DND-41 (cell line): ENCODE measurements around the gene NME4.

Source experiments
- ATAC-seq: fragments of 200-7000 bp; cut with Tn5 transposase; 3 replicates; pipeline ENCODE4 v1.9.1; 2021; ENCODE audit warnings: low read depth; ENCODE audit not compliant: insufficient read depth
- DNase-seq: peaks from one replicate; pipeline ENCODE4 v3.0.0-alpha.2; 2020
- H2AFZ ChIP-seq: 2 replicates; pipeline ENCODE4 v1.6.0; 2012; ENCODE audit warnings: low read depth, low read length
- H3K27ac ChIP-seq: 2 replicates; pipeline ENCODE4 v1.5.1; 2012; ENCODE audit warnings: low read length, inconsistent platforms
- H3K27me3 ChIP-seq: fragments of 200-600 bp; sonication (generic); 2 replicates; pipeline ENCODE4 v1.6.0; 2012; ENCODE audit warnings: low read length, mild to moderate bottlenecking, inconsistent platforms; ENCODE audit not compliant: insufficient read depth, poor library complexity
- H3K36me3 ChIP-seq: 2 replicates; pipeline ENCODE4 v1.5.1; 2012; ENCODE audit warnings: low read length, inconsistent platforms; ENCODE audit not compliant: insufficient read depth
- H3K4me1 ChIP-seq: 2 replicates; pipeline ENCODE4 v1.5.1; 2012; ENCODE audit warnings: mild to moderate bottlenecking, low read length; ENCODE audit not compliant: insufficient read depth
- H3K4me2 ChIP-seq: 2 replicates; pipeline ENCODE4 v1.6.0; 2012; ENCODE audit warnings: mild to moderate bottlenecking, moderate library complexity, low read length, inconsistent platforms; ENCODE audit not compliant: insufficient read depth
- H3K4me3 ChIP-seq, 2 experiments: fragments of 200-600 bp in 1 of 2; shearing (Covaris generic) in 1 of 2; 2 replicates each; pipeline ENCODE4 v1.5.1; 2012 to 2016; ENCODE audit warnings: inconsistent platforms in 2 of 2, low read length in 2 of 2, mild to moderate bottlenecking in 2 of 2, low read depth in 1 of 2, moderate library complexity in 1 of 2
- H3K79me2 ChIP-seq: 2 replicates; pipeline ENCODE4 v1.6.0; 2012; ENCODE audit warnings: low read length, inconsistent platforms; ENCODE audit not compliant: insufficient read depth
- H3K9ac ChIP-seq: 2 replicates; pipeline ENCODE4 v1.6.0; 2012; ENCODE audit warnings: low read depth, mild to moderate bottlenecking, inconsistent platforms, low read length, moderate library complexity
- H3K9me3 ChIP-seq: 2 replicates; pipeline ENCODE4 v1.5.1; 2012; ENCODE audit warnings: low read length, moderate library complexity, mild to moderate bottlenecking, inconsistent platforms; ENCODE audit not compliant: insufficient read depth, severe bottlenecking
- H4K20me1 ChIP-seq: 2 replicates; pipeline ENCODE4 v1.6.0; 2012; ENCODE audit warnings: low read length; ENCODE audit not compliant: insufficient read depth
- EZH2 ChIP-seq: IDR thresholded peaks from 3 replicates; pipeline ENCODE4 v1.6.1; 2012; ENCODE audit warnings: borderline replicate concordance, low read depth, mild to moderate bottlenecking, moderate library complexity, low read length, inconsistent platforms; ENCODE audit not compliant: severe bottlenecking
- TF ChIP-seq, protein P1 (sequence below): IDR thresholded peaks from 2 replicates; pipeline ENCODE4 v1.5.1; 2012; ENCODE audit warnings: borderline replicate concordance, low read length, moderate library complexity, mild to moderate bottlenecking; ENCODE audit not compliant: poor library complexity, severe bottlenecking; ENCODE audit errors: extremely low read depth

The NME4 gene

DNA sequence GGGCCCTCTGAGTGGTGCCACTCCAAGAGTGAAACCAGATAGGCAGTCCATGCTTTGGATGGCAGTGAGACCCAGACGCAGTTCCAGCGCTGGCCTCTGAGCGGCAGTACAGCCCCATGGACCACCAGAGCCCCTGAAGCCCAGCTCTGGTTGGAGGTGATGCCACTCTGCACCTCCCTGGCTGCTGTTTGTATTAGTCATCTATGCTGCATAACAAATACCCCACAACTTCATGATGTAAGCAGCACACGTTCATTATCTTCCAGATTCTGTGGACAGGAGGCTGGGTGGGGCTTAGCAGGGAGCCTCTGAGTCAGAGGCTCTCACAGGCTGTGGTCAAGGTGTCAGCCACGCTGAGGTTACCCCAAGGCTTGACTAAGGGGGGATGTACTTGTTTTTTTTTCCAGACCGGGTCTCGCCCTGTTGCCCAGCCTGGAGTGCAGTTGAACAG lies 5.1 kb upstream of the NME4 start:
- peak; percentile 86 for ATAC-seq
- no peaks in the 10 kb centered on the region for H4K20me1 ChIP-seq
- peak overlapping the region; percentile 28; the same call in 1 of the 2 replicates for H3K4me2 ChIP-seq
- no peaks in the 10 kb centered on the region for H3K36me3 ChIP-seq
- H3K27ac ChIP-seq: no peak overlapping the region
- DNase-seq: peak; percentile 86
- H3K27me3 ChIP-seq: no peaks in the 10 kb centered on the region
- TF ChIP-seq, protein P1, sequence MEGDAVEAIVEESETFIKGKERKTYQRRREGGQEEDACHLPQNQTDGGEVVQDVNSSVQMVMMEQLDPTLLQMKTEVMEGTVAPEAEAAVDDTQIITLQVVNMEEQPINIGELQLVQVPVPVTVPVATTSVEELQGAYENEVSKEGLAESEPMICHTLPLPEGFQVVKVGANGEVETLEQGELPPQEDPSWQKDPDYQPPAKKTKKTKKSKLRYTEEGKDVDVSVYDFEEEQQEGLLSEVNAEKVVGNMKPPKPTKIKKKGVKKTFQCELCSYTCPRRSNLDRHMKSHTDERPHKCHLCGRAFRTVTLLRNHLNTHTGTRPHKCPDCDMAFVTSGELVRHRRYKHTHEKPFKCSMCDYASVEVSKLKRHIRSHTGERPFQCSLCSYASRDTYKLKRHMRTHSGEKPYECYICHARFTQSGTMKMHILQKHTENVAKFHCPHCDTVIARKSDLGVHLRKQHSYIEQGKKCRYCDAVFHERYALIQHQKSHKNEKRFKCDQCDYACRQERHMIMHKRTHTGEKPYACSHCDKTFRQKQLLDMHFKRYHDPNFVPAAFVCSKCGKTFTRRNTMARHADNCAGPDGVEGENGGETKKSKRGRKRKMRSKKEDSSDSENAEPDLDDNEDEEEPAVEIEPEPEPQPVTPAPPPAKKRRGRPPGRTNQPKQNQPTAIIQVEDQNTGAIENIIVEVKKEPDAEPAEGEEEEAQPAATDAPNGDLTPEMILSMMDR: peak; percentile 97
- no peak for TF ChIP-seq EZH2
- no peak overlapping the region for H3K9ac ChIP-seq
- peaks cover 22% of the 10 kb centered on the region for H3K4me1 ChIP-seq
- H3K79me2 ChIP-seq: peaks cover 12% of the 10 kb centered on the region
- no peak overlapping the region for H2AFZ ChIP-seq
- H3K9me3 ChIP-seq: no peaks in the 10 kb centered on the region
- H3K4me3 ChIP-seq: no peak overlapping the region

DNA sequence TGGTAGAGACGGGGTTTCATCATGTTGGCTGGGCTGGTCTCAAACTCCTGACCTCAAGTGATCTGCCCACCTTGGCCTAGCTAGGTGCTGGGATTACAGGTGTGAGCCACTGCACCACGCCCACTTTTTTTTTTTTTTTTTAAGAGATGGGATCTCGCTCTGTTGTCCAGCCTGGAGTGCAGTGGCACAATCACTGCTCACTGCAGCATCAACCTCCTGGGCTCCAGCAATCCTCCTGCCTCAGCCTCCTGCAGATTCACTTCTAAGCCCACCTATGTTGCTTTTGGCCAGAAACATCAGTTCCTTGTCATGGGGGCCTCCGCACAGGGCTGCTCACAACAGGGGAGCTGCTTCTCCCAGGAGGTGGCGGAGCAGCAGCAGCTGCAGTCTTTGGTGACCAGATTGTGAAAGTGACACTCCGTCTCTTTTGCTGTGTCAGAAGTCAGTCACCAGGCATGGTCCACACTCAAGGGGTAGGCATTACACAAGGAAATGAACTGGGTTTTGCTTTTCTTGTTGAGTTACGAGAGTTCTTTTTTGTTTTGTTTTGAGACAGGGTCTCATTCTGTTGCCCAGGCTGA lies 4.5 kb upstream of the NME4 start:
- no peaks in the 10 kb centered on the region for H3K27me3 ChIP-seq
- H3K9me3 ChIP-seq: no peaks in the 10 kb centered on the region
- no peak overlapping the region for H3K4me3 ChIP-seq
- DNase-seq (no peak), ATAC-seq (no peak)
- no peaks in the 10 kb centered on the region for H4K20me1 ChIP-seq
- no peak overlapping the region for H2AFZ ChIP-seq
- H3K79me2 ChIP-seq: peaks cover 16% of the 10 kb centered on the region
- no peak overlapping the region for H3K4me2 ChIP-seq
- no peak overlapping the region for H3K27ac ChIP-seq
- H3K36me3 ChIP-seq: no peaks in the 10 kb centered on the region; the same call in 1 of the 2 replicates
- no peak overlapping the region for H3K9ac ChIP-seq
- no peak for TF ChIP-seq EZH2
- TF ChIP-seq, protein P1: peak; percentile 21
- H3K4me1 ChIP-seq: peaks cover 22% of the 10 kb centered on the region

DNA sequence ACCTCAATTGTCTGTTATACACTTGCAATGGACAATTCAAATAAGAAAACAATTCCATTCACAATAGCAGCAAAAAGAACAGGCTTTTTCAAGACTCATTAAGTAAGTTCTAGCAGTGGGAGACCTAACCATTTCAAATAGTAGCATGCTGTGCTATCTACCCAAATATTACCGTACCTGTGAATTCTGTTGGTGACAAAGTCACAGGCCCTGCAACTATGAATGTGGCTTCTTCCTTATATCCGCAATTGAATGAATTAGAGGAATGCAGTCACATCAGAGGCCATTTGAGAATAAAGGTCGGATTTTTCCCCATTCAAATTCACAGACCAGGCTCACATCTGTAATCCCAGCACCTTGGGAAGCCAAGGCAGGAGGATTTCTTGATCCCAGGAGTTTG lies 800 bp upstream of the NME4 start:
- Histone ChIP-seq H4K20me1 (peaks cover 25% of the 10 kb centered on the region), H3K4me3 (peak overlapping the region; percentile 27 to 64), H3K27me3 (no peaks in the 10 kb centered on the region), H3K9me3 (no peaks in the 10 kb centered on the region), H3K36me3 (peaks cover 30% of the 10 kb centered on the region), H3K9ac (peak overlapping the region; percentile 66), H3K27ac (peak overlapping the region; percentile 85), H3K79me2 (peaks cover 44% of the 10 kb centered on the region), H3K4me1 (peaks cover 56% of the 10 kb centered on the region), H3K4me2 (peak overlapping the region; percentile 73), H2AFZ (peak overlapping the region; percentile 78)
- TF ChIP-seq, protein P1: no peak
- no peak for DNase-seq
- no peak for ATAC-seq
